H1 (cell line): ENCODE measurements around the gene ARL11. TPM values are rescaled to one million over a fixed set of nuclear protein-coding genes. Genes with fewer than 3 reads are reported as not detected.

ENCODE experiments used
- BCL11A ChIP-seq, 2 experiments: IDR thresholded peaks; one replicate each; pipeline ENCODE4 v1.6.1; 2011; ENCODE audit warnings: low read depth in 2 of 2, low read length in 2 of 2, mild to moderate bottlenecking in 2 of 2
- BRCA1 ChIP-seq: IDR thresholded peaks from 2 replicates; pipeline ENCODE4 v1.6.1; 2012; ENCODE audit warnings: low read depth, low read length, improper control_type of control experiment
- EP300 ChIP-seq, 2 experiments: IDR thresholded peaks; 1 replicate in 1 of 2; 2 replicates in 1 of 2; pipeline ENCODE4 v1.6.1; 2011 to 2012; ENCODE audit warnings: low read depth in 2 of 2, low read length in 2 of 2, mild to moderate bottlenecking in 2 of 2, borderline replicate concordance in 1 of 2, inconsistent platforms in 1 of 2, moderate library complexity in 1 of 2
- GABPA ChIP-seq: IDR thresholded peaks from 2 replicates; pipeline ENCODE4 v1.6.1; 2011; ENCODE audit warnings: mild to moderate bottlenecking, low read length, moderate library complexity, borderline replicate concordance; ENCODE audit not compliant: insufficient read depth
- NRF1 ChIP-seq: IDR thresholded peaks from 2 replicates; pipeline ENCODE4 v1.6.1; 2011; ENCODE audit warnings: mild to moderate bottlenecking, low read depth, low read length, improper control_type of control experiment
- RNF2 ChIP-seq: fragments of 200-900, 300-1000 bp; sonication (generic); IDR thresholded peaks from 2 replicates; pipeline ENCODE4 v1.7.1; 2016; ENCODE audit warnings: borderline replicate concordance, low read depth, mild to moderate bottlenecking, antibody characterized with exemption, low read length; ENCODE audit not compliant: poor library complexity, severe bottlenecking; ENCODE audit errors: missing control alignments
- RXRA ChIP-seq: IDR thresholded peaks from 2 replicates; pipeline ENCODE4 v1.6.1; 2011; ENCODE audit warnings: low read depth, mild to moderate bottlenecking, low read length, moderate library complexity; ENCODE audit not compliant: insufficient read depth
- TBP ChIP-seq: IDR thresholded peaks from 2 replicates; pipeline ENCODE4 v1.6.1; 2011; ENCODE audit warnings: low read depth, low read length, improper control_type of control experiment
- YY1 ChIP-seq: IDR thresholded peaks from 2 replicates; pipeline ENCODE4 v1.6.1; 2011; ENCODE audit warnings: low read depth, mild to moderate bottlenecking, low read length
- polyA plus RNA-seq, 7 experiments: library from polyadenylated mRNA; depleted of rRNA in 3 of 7; stranded (reverse) in 5 of 7; unstranded in 2 of 7; fragments of >200 nt in 5 of 7; fragments of 200-250 nt in 2 of 7; gene quantifications; 1 replicate in 5 of 7; 2 replicates in 1 of 7; 4 replicates in 1 of 7; pipeline versions ENCODE4 v1.2.1 to v1.2.3, GENCODE V29; 2011 to 2013; ENCODE audit warnings: missing spikeins in 2 of 7, mixed read lengths in 2 of 7
- total RNA-seq: library from RNA; stranded (reverse); fragmentation: NEBNext Ultra II Directional; extraction: Animal tissue kit (Norgen Biotek cat#: 25700); gene quantifications from 2 replicates; pipeline ENCODE4 v1.2.1, GENCODE V29; 2021
- TF ChIP-seq, protein P1 (sequence below): IDR thresholded peaks from 2 replicates; pipeline ENCODE4 v1.6.1; 2012; ENCODE audit warnings: inconsistent platforms
- TF ChIP-seq, protein P2 (sequence below), 3 experiments: IDR thresholded peaks; 1 replicate in 2 of 3; 2 replicates in 1 of 3; pipeline versions ENCODE4 v1.5.1 to v1.6.1; 2011; ENCODE audit warnings: low read length in 3 of 3, mild to moderate bottlenecking in 3 of 3, inconsistent platforms in 2 of 3, low read depth in 1 of 3, moderate library complexity in 1 of 3; ENCODE audit not compliant: insufficient read depth in 1 of 3; ENCODE audit errors: control extremely low read depth in 1 of 3

The ARL11 gene
- total and polyA plus RNA-seq, 2 of the 8 experiments (the other 6 are each of a cell fraction or from before 2014, with no cell fraction given), result 0.45 to 0.52 TPM

GRCh38 chr13:49669735-49670309, 41.5 kb downstream of the ARL11 start (continued):
- TF ChIP-seq EP300 (IDR thresholded peaks at IDR 0.05; ENCODE audit: borderline replicate concordance in 1 of 2, low read depth in 2 of 2, low read length in 2 of 2), result no peak
- TF ChIP-seq NRF1, result no peak
- TF ChIP-seq BCL11A (IDR thresholded peaks at IDR 0.05; ENCODE audit: low read depth in 2 of 2, low read length in 2 of 2), result no peak
- TF ChIP-seq RNF2, result no peak
- TF ChIP-seq TBP, result no peak
- TF ChIP-seq BRCA1, result no peak
- TF ChIP-seq GABPA, result no peak
- TF ChIP-seq, protein P1, sequence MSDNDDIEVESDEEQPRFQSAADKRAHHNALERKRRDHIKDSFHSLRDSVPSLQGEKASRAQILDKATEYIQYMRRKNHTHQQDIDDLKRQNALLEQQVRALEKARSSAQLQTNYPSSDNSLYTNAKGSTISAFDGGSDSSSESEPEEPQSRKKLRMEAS, result peak; percentile 61; the same call in 1 of the 2 replicates
- TF ChIP-seq, protein P2, sequence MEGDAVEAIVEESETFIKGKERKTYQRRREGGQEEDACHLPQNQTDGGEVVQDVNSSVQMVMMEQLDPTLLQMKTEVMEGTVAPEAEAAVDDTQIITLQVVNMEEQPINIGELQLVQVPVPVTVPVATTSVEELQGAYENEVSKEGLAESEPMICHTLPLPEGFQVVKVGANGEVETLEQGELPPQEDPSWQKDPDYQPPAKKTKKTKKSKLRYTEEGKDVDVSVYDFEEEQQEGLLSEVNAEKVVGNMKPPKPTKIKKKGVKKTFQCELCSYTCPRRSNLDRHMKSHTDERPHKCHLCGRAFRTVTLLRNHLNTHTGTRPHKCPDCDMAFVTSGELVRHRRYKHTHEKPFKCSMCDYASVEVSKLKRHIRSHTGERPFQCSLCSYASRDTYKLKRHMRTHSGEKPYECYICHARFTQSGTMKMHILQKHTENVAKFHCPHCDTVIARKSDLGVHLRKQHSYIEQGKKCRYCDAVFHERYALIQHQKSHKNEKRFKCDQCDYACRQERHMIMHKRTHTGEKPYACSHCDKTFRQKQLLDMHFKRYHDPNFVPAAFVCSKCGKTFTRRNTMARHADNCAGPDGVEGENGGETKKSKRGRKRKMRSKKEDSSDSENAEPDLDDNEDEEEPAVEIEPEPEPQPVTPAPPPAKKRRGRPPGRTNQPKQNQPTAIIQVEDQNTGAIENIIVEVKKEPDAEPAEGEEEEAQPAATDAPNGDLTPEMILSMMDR (IDR thresholded peaks at IDR 0.05; ENCODE audit: control extremely low read depth in 1 of 3, insufficient read depth in 1 of 3, low read depth in 1 of 3, low read length in 3 of 3), result peak; percentile 75 to 88 (median 84)
- TF ChIP-seq RXRA, result no peak
- TF ChIP-seq YY1, result 0 out of 2 replicates have a peak, but pooled peaks have one; percentile 40
